Measurements from ENCODE around the gene OIT3.

- no peak for TF ChIP-seq EZH2phosphoT487 (IDR thresholded peaks at IDR 0.05; ENCODE audit: borderline replicate concordance, low read depth, low read length)
- TF ChIP-seq, protein P1, sequence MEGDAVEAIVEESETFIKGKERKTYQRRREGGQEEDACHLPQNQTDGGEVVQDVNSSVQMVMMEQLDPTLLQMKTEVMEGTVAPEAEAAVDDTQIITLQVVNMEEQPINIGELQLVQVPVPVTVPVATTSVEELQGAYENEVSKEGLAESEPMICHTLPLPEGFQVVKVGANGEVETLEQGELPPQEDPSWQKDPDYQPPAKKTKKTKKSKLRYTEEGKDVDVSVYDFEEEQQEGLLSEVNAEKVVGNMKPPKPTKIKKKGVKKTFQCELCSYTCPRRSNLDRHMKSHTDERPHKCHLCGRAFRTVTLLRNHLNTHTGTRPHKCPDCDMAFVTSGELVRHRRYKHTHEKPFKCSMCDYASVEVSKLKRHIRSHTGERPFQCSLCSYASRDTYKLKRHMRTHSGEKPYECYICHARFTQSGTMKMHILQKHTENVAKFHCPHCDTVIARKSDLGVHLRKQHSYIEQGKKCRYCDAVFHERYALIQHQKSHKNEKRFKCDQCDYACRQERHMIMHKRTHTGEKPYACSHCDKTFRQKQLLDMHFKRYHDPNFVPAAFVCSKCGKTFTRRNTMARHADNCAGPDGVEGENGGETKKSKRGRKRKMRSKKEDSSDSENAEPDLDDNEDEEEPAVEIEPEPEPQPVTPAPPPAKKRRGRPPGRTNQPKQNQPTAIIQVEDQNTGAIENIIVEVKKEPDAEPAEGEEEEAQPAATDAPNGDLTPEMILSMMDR (conservative IDR thresholded peaks at IDR 0.05; ENCODE audit: low read length) = no peak
Measured at GRCh38 chr10:72885953-72886352, 7.6 kb upstream of the OIT3 start.
